Measurements from ENCODE around the gene HBB. TPM values are rescaled to one million over a fixed set of nuclear protein-coding genes. Genes with fewer than 3 reads are reported as not detected.

HBB gene
- total RNA-seq, 1 donor from 2014 or later, result not detected

- TF ChIP-seq CTCF (conservative IDR thresholded peaks at IDR 0.05; ENCODE audit: low read depth, low read length), result no peak
- no peak overlapping the region for H3K4me3 ChIP-seq (ENCODE audit: low read depth, low read length)
- no peak for DNase-seq (ENCODE audit: low read depth)
These were observed 1.4 kb downstream of the HBB start for GRCh38 chr11:5225480-5225871.

GRCh38 chr11:5224538-5225479 is 2.1 kb downstream of the HBB start:
- H3K4me3 ChIP-seq (ENCODE audit: low read depth, low read length), result no peak overlapping the region
- no peak for TF ChIP-seq CTCF (conservative IDR thresholded peaks at IDR 0.05; ENCODE audit: low read depth, low read length)
- DNase-seq (ENCODE audit: low read depth), result no peak

DNA sequence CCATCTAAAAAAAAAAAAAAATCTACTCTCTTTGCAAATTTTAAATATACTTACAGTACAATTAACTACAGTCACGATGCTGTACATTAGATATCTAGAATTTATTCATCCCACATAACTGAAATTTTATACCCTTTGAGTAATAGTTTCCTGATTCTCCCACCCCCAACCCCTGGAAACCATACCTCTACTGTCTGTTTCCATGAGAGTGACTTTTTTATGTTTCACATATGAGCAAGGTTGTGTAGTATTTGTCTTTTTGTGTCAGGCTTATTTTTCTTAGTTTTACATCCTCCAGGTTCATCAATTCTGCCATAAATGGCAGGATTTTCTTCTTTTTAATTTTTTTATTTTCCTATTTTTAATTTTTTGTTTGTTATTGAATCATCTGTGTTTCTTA is 3.2 kb downstream of the HBB start:
- H3K4me3 ChIP-seq (ENCODE audit: low read depth, low read length), result no peak overlapping the region
- DNase-seq (ENCODE audit: low read depth), result no peak
- TF ChIP-seq CTCF (conservative IDR thresholded peaks at IDR 0.05; ENCODE audit: low read depth, low read length), result no peak

- DNase-seq (ENCODE audit: low read depth), result no peak
- no peak for TF ChIP-seq CTCF (conservative IDR thresholded peaks at IDR 0.05; ENCODE audit: low read depth, low read length)
- no peak overlapping the region for H3K4me3 ChIP-seq (ENCODE audit: low read depth, low read length)
These were observed 3.7 kb downstream of the HBB start for GRCh38 chr11:5223146-5223545.

GRCh38 chr11:5210376-5210885 is 16.4 kb downstream of the HBB start:
- no peak overlapping the region for H3K4me3 ChIP-seq (ENCODE audit: low read depth, low read length)
- no peak for TF ChIP-seq CTCF (conservative IDR thresholded peaks at IDR 0.05; ENCODE audit: low read depth, low read length)
- no peak for DNase-seq (ENCODE audit: low read depth)

GRCh38 chr11:5204787-5205186 is 22.1 kb downstream of the HBB start:
- DNase-seq (ENCODE audit: low read depth), result peak; percentile 31
- H3K4me3 ChIP-seq (ENCODE audit: low read depth, low read length), result no peak overlapping the region
- TF ChIP-seq CTCF (conservative IDR thresholded peaks at IDR 0.05; ENCODE audit: low read depth, low read length), result peak; percentile 77
